Esophagus squamous epithelium (tissue), 5 donors: Measurements from ENCODE around the gene QRICH1. TPM values are rescaled to one million over a fixed set of nuclear protein-coding genes. Genes with fewer than 3 reads are reported as not detected.
A peak's percentile ranks its signal among the peaks of the same experiment; 100 is the strongest.

ENCODE experiments used
- DNase-seq: peaks from one replicate; lab custom pipeline; 2025; lab: John Stamatoyannopoulos, UW
- H3K27ac ChIP-seq, 4 donors: fragments of 200-600 bp; sonication (generic); one replicate each; pipeline ENCODE4 v1.5.1; 2016 to 2019; ENCODE audit warnings: mild to moderate bottlenecking in 1 of 4
- H3K27me3 ChIP-seq, 4 donors: fragments of 200-600 bp; sonication (generic); 1 replicate in 3 of 4; 2 replicates in 1 of 4; pipeline versions ENCODE4 v1.5.1 to v1.6.0; 2017 to 2021; ENCODE audit warnings: antibody characterized with exemption in 1 of 4
- H3K36me3 ChIP-seq, 3 donors: fragments of 200-600 bp; sonication (generic); one replicate each; pipeline ENCODE4 v1.5.1; 2016 to 2019
- H3K4me1 ChIP-seq, 3 donors: fragments of 200-600 bp; sonication (generic); one replicate each; pipeline ENCODE4 v1.5.1; 2017 to 2019
- H3K4me3 ChIP-seq, 4 donors: fragments of 200-600 bp; sonication (generic); 1 replicate in 3 of 4; 2 replicates in 1 of 4; pipeline ENCODE4 v1.5.1; 2016 to 2019; ENCODE audit warnings: mild to moderate bottlenecking in 2 of 4, moderate library complexity in 1 of 4
- H3K9me3 ChIP-seq, 3 donors: fragments of 200-600 bp; sonication (generic); one replicate each; pipeline ENCODE4 v1.5.1; 2016 to 2019
- CTCF ChIP-seq, 6 experiments: fragments of 450-650 bp in 4 of 6; fragments of 200-600 bp in 2 of 6; sonication (generic) in 2 of 6; IDR thresholded peaks; one replicate each; pipeline ENCODE4 v1.5.1; 2016 to 2019; ENCODE audit warnings: antibody characterized with exemption in 6 of 6, mild to moderate bottlenecking in 4 of 6, moderate library complexity in 4 of 6
- POLR2A ChIP-seq, 4 donors: fragments of 450-650 bp; IDR thresholded peaks; one replicate each; pipeline ENCODE4 v1.6.1; 2017; ENCODE audit warnings: antibody characterized with exemption in 4 of 4, mild to moderate bottlenecking in 4 of 4, moderate library complexity in 3 of 4
- WGBS, 2 donors: methylation state at CpG; one replicate each; pipeline ENCODE4 v1.1.5; 2018; 5-methylcytosine and 5-hydroxymethylcytosine counted together
- intact Hi-C: fragments of 100-400 bp; cut with DNase I; formaldehyde crosslinking; loops from one replicate; pipeline ENCODE4 v1.15.0; 2022
- total RNA-seq, 4 donors: library from RNA; depleted of rRNA; stranded (reverse); fragments of >200 nt; gene quantifications; one replicate each; pipeline ENCODE4 v1.1.0, GENCODE V29; 2016
- donor health status: DM: yes; HTN: yes; CAD: no.

Gene QRICH1
- total RNA-seq, 4 donors from 2014 or later = 36.8 to 85.6 (median 49.1) TPM

GRCh38 chr3:49005998-49006397 is 87.9 kb downstream of the QRICH1 start:
- no peak for TF ChIP-seq POLR2A (IDR thresholded peaks at IDR 0.05)
- Histone ChIP-seq H3K36me3 (peaks cover 0 to 10% (median 0%) of the 10 kb centered on the region in 3 donors), H3K9me3 (no peaks in the 10 kb centered on the region), H3K4me1 (peaks cover 7 to 32% (median 13%) of the 10 kb centered on the region in 3 donors), H3K4me3 (peak overlapping the region in 2 of 4 donors; percentile 58 to 73), H3K27ac (peak overlapping the region in 2 of 4 donors; percentile 91 to 98), H3K27me3 (no peaks in the 10 kb centered on the region)
- no peak for DNase-seq
- intact Hi-C loops = no loop called here
- 88 to 92% methylated on average over 2 to 5 of the region's 5 CpGs for WGBS, 2 donors

GRCh38 chr3:49005303-49005680 is 88.6 kb downstream of the QRICH1 start:
- Histone ChIP-seq H3K36me3 (peaks cover 0 to 10% (median 0%) of the 10 kb centered on the region in 3 donors), H3K4me1 (peaks cover 7 to 32% (median 13%) of the 10 kb centered on the region in 3 donors), H3K9me3 (no peaks in the 10 kb centered on the region), H3K4me3 (no peak overlapping the region), H3K27ac (no peak overlapping the region), H3K27me3 (no peaks in the 10 kb centered on the region)
- 100% methylated on average over 2 of the region's 3 CpGs; no CpG with 5 or more reads in 1 of the 2 donors for WGBS, 2 donors
- intact Hi-C loops = no loop called here
- DNase-seq = no peak
- TF ChIP-seq POLR2A (IDR thresholded peaks at IDR 0.05) = no peak
- no peak for TF ChIP-seq CTCF (IDR thresholded peaks at IDR 0.05)

- no peak for DNase-seq
- no peaks in the 10 kb centered on the region for H3K9me3 ChIP-seq
- intact Hi-C loops = no loop called here
- no peak overlapping the region for H3K27ac ChIP-seq
- no peak overlapping the region for H3K4me3 ChIP-seq
- TF ChIP-seq CTCF (IDR thresholded peaks at IDR 0.05) = no peak
- no peak for TF ChIP-seq POLR2A (IDR thresholded peaks at IDR 0.05)
- WGBS, 2 donors = 84 to 91% methylated on average over 2 to 9 of the region's 16 CpGs
- no peaks in the 10 kb centered on the region for H3K27me3 ChIP-seq
- peaks cover 7 to 31% (median 13%) of the 10 kb centered on the region in 3 donors for H3K4me1 ChIP-seq
- H3K36me3 ChIP-seq = peaks cover 0 to 10% (median 0%) of the 10 kb centered on the region in 3 donors
Observed at GRCh38 chr3:49004352-49005302, 89.2 kb downstream of the QRICH1 start.

- TF ChIP-seq CTCF (IDR thresholded peaks at IDR 0.05) (no peak), POLR2A (IDR thresholded peaks at IDR 0.05) (no peak)
- H3K4me3 ChIP-seq = no peak overlapping the region
- DNase-seq = no peak
- 66% methylated on average over 2 of the region's 6 CpGs; no CpG with 5 or more reads in 1 of the 2 donors for WGBS, 2 donors
- peaks cover 0 to 5% (median under 1%) of the 10 kb centered on the region in 3 donors for H3K4me1 ChIP-seq
- intact Hi-C loops = no loop called here
- H3K27ac ChIP-seq = no peak overlapping the region
- no peaks in the 10 kb centered on the region for H3K27me3 ChIP-seq
- H3K36me3 ChIP-seq = peaks cover 0 to 25% (median 0%) of the 10 kb centered on the region in 3 donors
- H3K9me3 ChIP-seq = no peaks in the 10 kb centered on the region
Observed at GRCh38 chr3:49001155-49001554, 92.7 kb downstream of the QRICH1 start.

- no peak for DNase-seq
- WGBS, 2 donors = 67% methylated on average over 1 of the region's 8 CpGs; no CpG with 5 or more reads in 1 of the 2 donors
- no peaks in the 10 kb centered on the region for H3K27me3 ChIP-seq
- H3K4me3 ChIP-seq = no peak overlapping the region
- intact Hi-C loops = no loop called here
- H3K36me3 ChIP-seq = peaks cover 0 to 36% (median 0%) of the 10 kb centered on the region in 3 donors
- H3K9me3 ChIP-seq = no peaks in the 10 kb centered on the region
- H3K27ac ChIP-seq = no peak overlapping the region
- H3K4me1 ChIP-seq = no peaks in the 10 kb centered on the region
- no peak for TF ChIP-seq POLR2A (IDR thresholded peaks at IDR 0.05)
Observed at GRCh38 chr3:48999085-48999858, 94.6 kb downstream of the QRICH1 start.
